Fibroblast of pulmonary artery (primary cell): ENCODE measurements around the gene JDP2.

ENCODE experiments used
- DNase-seq: peaks from one replicate; pipeline ENCODE4 v3.0.0-alpha.2; 2010; ENCODE audit warnings: low read depth
- H3K4me3 ChIP-seq: replicated peaks from 2 replicates; pipeline ENCODE4 v1.5.1; 2011; ENCODE audit warnings: low read depth, mild to moderate bottlenecking, control low read depth, low read length, moderate library complexity
- CTCF ChIP-seq: IDR thresholded peaks from 2 replicates; pipeline ENCODE4 v1.5.1; 2011; ENCODE audit warnings: mild to moderate bottlenecking, control low read depth, low read length, inconsistent platforms; ENCODE audit errors: missing control alignments

JDP2 gene

GRCh38 chr14:75479770-75480600, 52.2 kb downstream of the JDP2 start:
- no peak for DNase-seq
- no peak overlapping the region for H3K4me3 ChIP-seq
- no peak for TF ChIP-seq CTCF

GRCh38 chr14:75482366-75482765, 54.5 kb downstream of the JDP2 start:
- H3K4me3 ChIP-seq = no peak overlapping the region
- DNase-seq = no peak
- no peak for TF ChIP-seq CTCF

- DNase-seq = no peak
- H3K4me3 ChIP-seq = no peak overlapping the region
- no peak for TF ChIP-seq CTCF
Observed at GRCh38 chr14:75484711-75485429, 57.0 kb downstream of the JDP2 start.

GRCh38 chr14:75486318-75486717, 58.5 kb downstream of the JDP2 start:
- no peak overlapping the region for H3K4me3 ChIP-seq
- no peak for DNase-seq
- TF ChIP-seq CTCF = no peak

GRCh38 chr14:75487155-75487671, 59.4 kb downstream of the JDP2 start:
- TF ChIP-seq CTCF = no peak
- H3K4me3 ChIP-seq = no peak overlapping the region
- DNase-seq = no peak

- no peak overlapping the region for H3K4me3 ChIP-seq
- no peak for TF ChIP-seq CTCF
- DNase-seq = no peak
Observed at GRCh38 chr14:75489480-75489837, 61.6 kb downstream of the JDP2 start.
